ENCODE data around the gene LMNB1.
"Not testable (repeated sequence)": the region's sequence is repeated elsewhere in the genome, so short reads cannot be mapped to it uniquely, and the experiment has no call there.

The LMNB1 gene

DNA sequence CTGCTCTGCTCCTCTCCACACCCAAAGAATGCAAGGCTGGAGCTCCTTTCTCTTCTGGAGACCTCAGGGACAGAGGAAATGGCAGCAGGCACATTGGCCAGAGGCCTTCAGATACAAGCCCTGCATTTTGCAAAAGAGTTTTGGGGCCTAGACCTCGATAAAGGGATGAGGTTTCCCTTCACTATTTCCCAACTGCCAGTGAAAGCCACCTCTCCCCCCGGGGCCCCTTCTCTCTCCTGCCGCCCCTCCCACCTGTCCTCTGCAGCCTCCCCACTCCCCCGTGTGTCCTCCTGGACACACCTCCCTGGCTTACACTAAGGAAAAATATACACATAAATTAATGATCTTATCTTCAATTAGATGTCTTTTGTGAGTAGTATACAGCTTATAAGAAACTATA, 21.3 kb upstream of the LMNB1 start:
- DNase-seq (ENCODE audit: low read depth): no peak
- TF ChIP-seq, protein P1, sequence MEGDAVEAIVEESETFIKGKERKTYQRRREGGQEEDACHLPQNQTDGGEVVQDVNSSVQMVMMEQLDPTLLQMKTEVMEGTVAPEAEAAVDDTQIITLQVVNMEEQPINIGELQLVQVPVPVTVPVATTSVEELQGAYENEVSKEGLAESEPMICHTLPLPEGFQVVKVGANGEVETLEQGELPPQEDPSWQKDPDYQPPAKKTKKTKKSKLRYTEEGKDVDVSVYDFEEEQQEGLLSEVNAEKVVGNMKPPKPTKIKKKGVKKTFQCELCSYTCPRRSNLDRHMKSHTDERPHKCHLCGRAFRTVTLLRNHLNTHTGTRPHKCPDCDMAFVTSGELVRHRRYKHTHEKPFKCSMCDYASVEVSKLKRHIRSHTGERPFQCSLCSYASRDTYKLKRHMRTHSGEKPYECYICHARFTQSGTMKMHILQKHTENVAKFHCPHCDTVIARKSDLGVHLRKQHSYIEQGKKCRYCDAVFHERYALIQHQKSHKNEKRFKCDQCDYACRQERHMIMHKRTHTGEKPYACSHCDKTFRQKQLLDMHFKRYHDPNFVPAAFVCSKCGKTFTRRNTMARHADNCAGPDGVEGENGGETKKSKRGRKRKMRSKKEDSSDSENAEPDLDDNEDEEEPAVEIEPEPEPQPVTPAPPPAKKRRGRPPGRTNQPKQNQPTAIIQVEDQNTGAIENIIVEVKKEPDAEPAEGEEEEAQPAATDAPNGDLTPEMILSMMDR (IDR thresholded peaks at IDR 0.05; ENCODE audit: low read depth, low read length, missing control alignments): no peak
- H3K4me3 ChIP-seq (ENCODE audit: low read depth, low read length): no peak overlapping the region
- in situ Hi-C loops (cut with HindIII; ENCODE audit: low sequenced_read_pairs): no loop called here

DNA sequence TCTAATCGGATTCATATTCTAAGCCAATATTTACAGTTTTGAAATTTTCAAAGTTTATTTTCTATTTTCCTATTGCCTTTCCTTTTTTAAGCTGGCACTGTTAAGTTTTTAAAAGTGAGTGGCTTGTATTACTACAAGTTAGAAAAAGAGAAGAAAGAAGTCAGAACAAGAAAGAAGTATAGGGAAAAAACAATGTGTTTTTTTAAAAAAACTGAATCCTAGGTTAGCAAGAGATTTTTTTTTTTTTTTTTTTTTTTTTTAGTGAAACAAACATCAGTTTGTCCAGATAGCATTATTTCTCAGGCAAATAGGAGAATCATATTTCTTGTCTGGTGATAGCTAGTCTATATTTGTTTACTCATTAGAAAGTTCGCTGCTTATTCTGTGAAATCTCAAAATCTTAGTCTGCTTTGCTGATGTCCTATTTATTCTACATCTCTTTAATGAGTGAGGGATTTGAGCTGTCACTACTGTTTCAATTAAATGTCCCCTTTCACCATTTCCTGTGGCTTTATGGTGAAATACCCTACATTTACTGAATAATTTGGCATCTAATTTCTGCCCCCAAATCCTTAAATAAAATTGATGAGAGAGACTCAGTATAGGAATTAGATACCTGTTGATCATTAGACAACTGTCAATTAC, 19.1 kb upstream of the LMNB1 start:
- no peak overlapping the region for H3K4me3 ChIP-seq (ENCODE audit: low read depth, low read length)

DNA sequence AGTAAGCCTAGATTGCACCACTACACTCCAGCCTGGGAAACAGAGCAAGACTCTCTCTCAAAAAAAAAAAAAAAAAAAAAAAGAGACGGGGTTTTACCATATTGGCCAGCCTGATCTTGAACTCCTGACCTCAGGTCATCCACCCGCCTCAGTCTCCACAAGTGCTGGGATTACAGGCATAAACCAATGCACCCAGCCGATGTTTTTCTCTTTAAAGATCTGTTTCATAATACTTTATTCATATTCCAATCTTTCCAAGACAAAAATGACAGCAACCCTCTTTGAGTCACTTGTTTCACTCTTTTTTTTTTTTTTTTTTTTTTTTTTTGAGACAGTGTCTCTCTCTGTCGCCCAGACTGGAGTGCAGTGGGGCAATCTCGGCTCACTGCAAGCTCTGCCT, 13.6 kb upstream of the LMNB1 start:
- no peak overlapping the region for H3K4me3 ChIP-seq (ENCODE audit: low read depth, low read length)
- DNase-seq (ENCODE audit: low read depth): no peak
- in situ Hi-C loops (cut with HindIII; ENCODE audit: low sequenced_read_pairs): no loop called here
- TF ChIP-seq, protein P1 (IDR thresholded peaks at IDR 0.05; ENCODE audit: low read depth, low read length, missing control alignments): no peak

More for the DNA sequence above, 19.1 kb upstream of the LMNB1 start:
- no peak for DNase-seq (ENCODE audit: low read depth)
- TF ChIP-seq, protein P1 (IDR thresholded peaks at IDR 0.05; ENCODE audit: low read depth, low read length, missing control alignments): no peak
- in situ Hi-C loops (cut with HindIII; ENCODE audit: low sequenced_read_pairs): no loop called here

DNA sequence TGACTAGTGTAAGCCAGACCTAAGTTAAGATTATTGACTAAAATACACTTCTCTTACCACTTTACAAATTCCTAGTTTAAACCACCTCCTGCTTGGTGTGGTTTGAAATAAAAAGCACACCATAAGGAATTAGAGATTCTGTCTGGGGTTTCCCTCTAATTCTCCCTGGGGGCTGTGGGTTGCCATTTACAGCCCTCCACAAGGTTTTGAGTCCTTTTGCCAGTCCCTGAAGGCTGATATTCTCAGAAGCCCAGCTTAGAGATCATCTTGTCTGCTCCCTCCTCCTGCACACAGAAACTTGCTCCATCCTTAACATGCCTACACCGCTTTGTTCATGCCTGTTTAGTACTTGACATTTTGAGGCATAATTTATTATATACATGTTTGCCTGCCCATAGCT, 7.2 kb upstream of the LMNB1 start:
- no peak for DNase-seq (ENCODE audit: low read depth)
- in situ Hi-C loops (cut with HindIII; ENCODE audit: low sequenced_read_pairs): no loop called here
- TF ChIP-seq, protein P1 (IDR thresholded peaks at IDR 0.05; ENCODE audit: low read depth, low read length, missing control alignments): no peak
- no peak overlapping the region for H3K4me3 ChIP-seq (ENCODE audit: low read depth, low read length)

DNA sequence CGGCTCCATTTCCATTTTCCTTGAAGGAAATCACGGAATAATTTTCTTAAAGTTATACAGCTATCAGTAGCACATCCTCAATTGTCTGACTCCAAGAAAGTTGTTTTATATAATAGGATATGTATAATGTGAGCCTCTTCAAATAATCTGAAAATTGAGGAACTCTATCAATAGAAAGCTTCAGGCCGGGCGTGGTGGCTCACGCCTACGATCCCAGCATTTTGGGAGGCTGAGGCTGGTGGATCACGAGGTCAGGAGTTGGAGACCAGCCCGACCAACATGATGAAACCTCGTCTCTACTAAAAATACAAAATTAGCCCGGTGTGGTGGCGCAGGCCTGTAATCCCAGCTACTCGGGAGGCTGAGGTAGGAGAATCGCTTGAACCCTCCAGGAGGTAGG, 3.4 kb upstream of the LMNB1 start:
- H3K4me3 ChIP-seq (ENCODE audit: low read depth, low read length); DNase-seq (ENCODE audit: low read depth); in situ Hi-C loops (cut with HindIII; ENCODE audit: low sequenced_read_pairs): not testable (repeated sequence)

DNA sequence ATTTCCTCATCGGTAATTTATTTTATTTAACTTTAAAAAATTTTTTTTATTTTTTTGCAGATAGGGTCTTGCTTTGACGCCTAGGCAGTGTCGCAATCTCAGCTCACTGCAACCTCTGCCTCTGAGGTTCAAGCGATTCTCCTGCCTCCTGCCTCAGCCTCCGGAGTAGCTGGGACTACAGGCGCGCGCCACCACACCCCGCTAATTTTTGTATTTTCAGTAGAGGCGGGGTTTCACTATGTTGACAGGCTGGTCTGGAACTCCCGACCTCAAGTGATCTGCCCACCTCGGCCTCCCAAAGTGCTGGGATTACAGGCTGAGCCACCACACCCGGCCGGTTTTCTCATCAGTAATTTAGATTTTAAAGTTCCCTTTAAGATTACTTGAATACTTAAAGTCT, 2.3 kb upstream of the LMNB1 start:
- DNase-seq (ENCODE audit: low read depth); H3K4me3 ChIP-seq (ENCODE audit: low read depth, low read length); in situ Hi-C loops (cut with HindIII; ENCODE audit: low sequenced_read_pairs): not testable (repeated sequence)

DNA sequence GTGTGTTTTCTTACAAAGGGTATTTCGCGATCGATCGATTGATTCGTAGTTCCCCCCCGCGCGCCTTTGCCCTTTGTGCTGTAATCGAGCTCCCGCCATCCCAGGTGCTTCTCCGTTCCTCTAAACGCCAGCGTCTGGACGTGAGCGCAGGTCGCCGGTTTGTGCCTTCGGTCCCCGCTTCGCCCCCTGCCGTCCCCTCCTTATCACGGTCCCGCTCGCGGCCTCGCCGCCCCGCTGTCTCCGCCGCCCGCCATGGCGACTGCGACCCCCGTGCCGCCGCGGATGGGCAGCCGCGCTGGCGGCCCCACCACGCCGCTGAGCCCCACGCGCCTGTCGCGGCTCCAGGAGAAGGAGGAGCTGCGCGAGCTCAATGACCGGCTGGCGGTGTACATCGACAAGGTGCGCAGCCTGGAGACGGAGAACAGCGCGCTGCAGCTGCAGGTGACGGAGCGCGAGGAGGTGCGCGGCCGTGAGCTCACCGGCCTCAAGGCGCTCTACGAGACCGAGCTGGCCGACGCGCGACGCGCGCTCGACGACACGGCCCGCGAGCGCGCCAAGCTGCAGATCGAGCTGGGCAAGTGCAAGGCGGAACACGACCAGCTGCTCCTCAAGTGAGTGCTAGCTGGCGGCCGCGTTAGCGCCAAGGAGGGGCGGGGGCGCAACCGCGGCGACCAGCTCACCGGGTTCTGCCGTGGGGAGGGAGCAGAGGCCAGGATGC, 480 bp downstream of the LMNB1 start:
- no peak for DNase-seq (ENCODE audit: low read depth)
- in situ Hi-C loops (cut with HindIII; ENCODE audit: low sequenced_read_pairs): loop anchor here (25.0 kb wide), 1 partner anchor 115 kb away; no protein-coding TSS in a partner anchor
- H3K4me3 ChIP-seq (ENCODE audit: low read depth, low read length): peak overlapping the region; percentile 95
- TF ChIP-seq, protein P1 (IDR thresholded peaks at IDR 0.05; ENCODE audit: low read depth, low read length, missing control alignments): no peak
